Mesenchymal stem cell (in vitro differentiated cells and primary cell): ENCODE data around the gene PLXNA1.

ENCODE experiments used
- DNase-seq: peaks from one replicate; pipeline ENCODE4 v3.0.0-alpha.2; 2013
- H2AFZ ChIP-seq: one replicate; pipeline ENCODE4 v1.6.1; 2013; ENCODE audit warnings: low read depth, mild to moderate bottlenecking, control low read depth, inconsistent platforms, low read length, moderate library complexity
- H2AK5ac ChIP-seq: 2 replicates; pipeline ENCODE4 v1.6.1; 2013; ENCODE audit warnings: low read length, moderate library complexity, mild to moderate bottlenecking, inconsistent platforms; ENCODE audit not compliant: severe bottlenecking
- H2BK120ac ChIP-seq: one replicate; pipeline ENCODE4 v1.6.1; 2013; ENCODE audit warnings: low read depth, mild to moderate bottlenecking, inconsistent platforms, low read length, moderate library complexity
- H2BK12ac ChIP-seq, 2 experiments: one replicate each; pipeline ENCODE4 v1.6.1; 2013; ENCODE audit warnings: inconsistent platforms in 2 of 2, low read length in 2 of 2, mild to moderate bottlenecking in 2 of 2, moderate library complexity in 2 of 2, control low read depth in 1 of 2
- H2BK15ac ChIP-seq: one replicate; pipeline ENCODE4 v1.6.1; 2013; ENCODE audit warnings: mild to moderate bottlenecking, low read depth, inconsistent platforms; ENCODE audit not compliant: poor library complexity, severe bottlenecking
- H2BK5ac ChIP-seq: 2 replicates; pipeline ENCODE4 v1.6.1; 2013; ENCODE audit warnings: low read depth, mild to moderate bottlenecking, low read length, control low read depth, inconsistent platforms; ENCODE audit not compliant: poor library complexity, severe bottlenecking
- H3K14ac ChIP-seq, 2 experiments: one replicate each; pipeline ENCODE4 v1.6.1; 2013; ENCODE audit warnings: inconsistent platforms in 2 of 2, low read length in 2 of 2, control low read depth in 1 of 2, mild to moderate bottlenecking in 1 of 2, moderate library complexity in 1 of 2
- H3K18ac ChIP-seq, 2 experiments: one replicate each; pipeline ENCODE4 v1.6.1; 2013; ENCODE audit warnings: inconsistent platforms in 2 of 2, low read length in 2 of 2, control low read depth in 1 of 2, low read depth in 1 of 2, mild to moderate bottlenecking in 1 of 2
- H3K23ac ChIP-seq, 2 experiments: one replicate each; pipeline ENCODE4 v1.6.1; 2013; ENCODE audit warnings: inconsistent platforms in 2 of 2, low read length in 2 of 2, mild to moderate bottlenecking in 2 of 2, moderate library complexity in 2 of 2, control low read depth in 1 of 2
- H3K27ac ChIP-seq: 2 replicates; pipeline ENCODE4 v1.5.1; 2013; ENCODE audit warnings: mild to moderate bottlenecking, moderate library complexity, low read length, control low read depth, inconsistent platforms; ENCODE audit not compliant: poor library complexity, severe bottlenecking
- H3K27me3 ChIP-seq, 2 experiments: 2 replicates each; pipeline versions ENCODE4 v1.6.1 to v1.7.0; 2013; ENCODE audit warnings: low read length in 2 of 2, mild to moderate bottlenecking in 2 of 2, moderate library complexity in 2 of 2, control low read depth in 1 of 2, inconsistent platforms in 1 of 2; ENCODE audit not compliant: control insufficient read depth in 1 of 2, insufficient read depth in 1 of 2
- H3K36me3 ChIP-seq, 2 experiments: 2 replicates each; pipeline versions ENCODE4 v1.6.1 to v1.7.0; 2013; ENCODE audit warnings: low read length in 2 of 2, control low read depth in 1 of 2, inconsistent platforms in 1 of 2, low read depth in 1 of 2, mild to moderate bottlenecking in 1 of 2; ENCODE audit not compliant: insufficient read depth in 2 of 2, control insufficient read depth in 1 of 2
- H3K4ac ChIP-seq, 2 experiments: one replicate each; pipeline ENCODE4 v1.6.1; 2013; ENCODE audit warnings: inconsistent platforms in 2 of 2, low read length in 2 of 2, mild to moderate bottlenecking in 2 of 2, moderate library complexity in 2 of 2, control low read depth in 1 of 2, low read depth in 1 of 2
- H3K4me1 ChIP-seq: 2 replicates; pipeline ENCODE4 v1.6.1; 2013; ENCODE audit warnings: low read depth, low read length, control low read depth; ENCODE audit not compliant: control insufficient read depth, insufficient read depth
- H3K4me2 ChIP-seq: 2 replicates; pipeline ENCODE4 v1.6.1; 2013; ENCODE audit warnings: low read length, mild to moderate bottlenecking, inconsistent platforms; ENCODE audit not compliant: poor library complexity, severe bottlenecking
- H3K4me3 ChIP-seq, 2 experiments: 2 replicates each; pipeline versions ENCODE4 v1.5.1 to v1.7.0; 2013; ENCODE audit warnings: low read length in 2 of 2, mild to moderate bottlenecking in 2 of 2, control low read depth in 1 of 2, low read depth in 1 of 2; ENCODE audit not compliant: insufficient read depth in 1 of 2
- H3K79me1 ChIP-seq: replicated peaks from 2 replicates; pipeline ENCODE4 v1.6.1; 2013; ENCODE audit warnings: mild to moderate bottlenecking, control low read depth, low read length, inconsistent platforms; ENCODE audit not compliant: poor library complexity, severe bottlenecking
- H3K9ac ChIP-seq: 2 replicates; pipeline ENCODE4 v1.7.0; 2013; ENCODE audit warnings: mild to moderate bottlenecking, low read length, moderate library complexity
- H3K9me3 ChIP-seq: 2 replicates; pipeline ENCODE4 v1.7.0; 2013; ENCODE audit warnings: mild to moderate bottlenecking, low read length; ENCODE audit not compliant: control insufficient read depth
- H4K8ac ChIP-seq: one replicate; pipeline ENCODE4 v1.6.1; 2013; ENCODE audit warnings: inconsistent platforms, mild to moderate bottlenecking, low read length, moderate library complexity
- H4K91ac ChIP-seq: one replicate; pipeline ENCODE4 v1.6.1; 2013; ENCODE audit warnings: mild to moderate bottlenecking, low read length, inconsistent platforms
- WGBS: methylation state at CpG from one replicate; pipeline ENCODE4 v1.1.7; 2013; ENCODE audit warnings: mixed read lengths; 5-methylcytosine and 5-hydroxymethylcytosine counted together

The PLXNA1 gene

GRCh38 chr3:127016461-127016860 is 33.5 kb downstream of the PLXNA1 start:
- no peak overlapping the region for H2BK5ac ChIP-seq
- no peak overlapping the region for H3K4me2 ChIP-seq
- no peak overlapping the region for H2AFZ ChIP-seq
- H3K23ac ChIP-seq: no peak overlapping the region
- H3K14ac ChIP-seq: no peak overlapping the region
- H3K27ac ChIP-seq: no peak overlapping the region
- H3K27me3 ChIP-seq: no peaks in the 10 kb centered on the region
- H2BK15ac ChIP-seq: no peak overlapping the region
- 93% methylated on average over 15 of the region's 15 CpGs for WGBS
- H3K18ac ChIP-seq: no peak overlapping the region
- peaks cover 56% of the 10 kb centered on the region for H3K79me1 ChIP-seq
- H2BK12ac ChIP-seq: no peak overlapping the region
- peaks cover 91 to 98% of the 10 kb centered on the region in 2 experiments for H3K36me3 ChIP-seq
- H2BK120ac ChIP-seq: no peak overlapping the region
- H3K4me3 ChIP-seq: no peak overlapping the region
- H4K8ac ChIP-seq: no peak overlapping the region
- DNase-seq: no peak
- H3K4me1 ChIP-seq: peaks cover 30% of the 10 kb centered on the region
- no peak overlapping the region for H3K4ac ChIP-seq
- H3K9me3 ChIP-seq: no peaks in the 10 kb centered on the region
- no peak overlapping the region for H3K9ac ChIP-seq
- H4K91ac ChIP-seq: no peak overlapping the region
- H2AK5ac ChIP-seq: no peak overlapping the region

- Histone ChIP-seq H2BK15ac (no peak overlapping the region), H3K18ac (no peak overlapping the region), H3K23ac (no peak overlapping the region), H4K8ac (no peak overlapping the region), H2BK120ac (no peak overlapping the region), H3K27me3 (no peaks in the 10 kb centered on the region), H2BK5ac (no peak overlapping the region), H3K36me3 (peaks cover 93 to 98% of the 10 kb centered on the region in 2 experiments), H2AK5ac (no peak overlapping the region), H3K27ac (no peak overlapping the region), H3K4ac (no peak overlapping the region), H3K4me1 (peaks cover 23% of the 10 kb centered on the region), H3K9me3 (no peaks in the 10 kb centered on the region), H3K79me1 (peaks cover 52% of the 10 kb centered on the region), H2AFZ (no peak overlapping the region), H3K14ac (no peak overlapping the region), H4K91ac (peak overlapping the region; percentile 16), H3K9ac (no peak overlapping the region), H2BK12ac (no peak overlapping the region), H3K4me3 (no peak overlapping the region), H3K4me2 (no peak overlapping the region)
- no peak for DNase-seq
- 98% methylated on average over 16 of the region's 16 CpGs for WGBS
These were observed 34.3 kb downstream of the PLXNA1 start for GRCh38 chr3:127017229-127017628.

GRCh38 chr3:127017781-127018180 is 34.9 kb downstream of the PLXNA1 start:
- Histone ChIP-seq H3K27ac (no peak overlapping the region), H3K79me1 (peaks cover 48% of the 10 kb centered on the region), H3K4me1 (peaks cover 22% of the 10 kb centered on the region), H2AK5ac (no peak overlapping the region), H2AFZ (no peak overlapping the region), H2BK5ac (no peak overlapping the region), H3K14ac (no peak overlapping the region), H3K36me3 (peaks cover 93 to 98% of the 10 kb centered on the region in 2 experiments), H3K4ac (no peak overlapping the region), H3K27me3 (no peaks in the 10 kb centered on the region), H2BK12ac (no peak overlapping the region), H2BK15ac (no peak overlapping the region), H3K4me3 (no peak overlapping the region), H3K18ac (peak overlapping the region in 1 of 2 experiments; percentile 23), H2BK120ac (no peak overlapping the region), H3K9me3 (no peaks in the 10 kb centered on the region), H3K23ac (no peak overlapping the region), H3K4me2 (no peak overlapping the region), H4K91ac (peak overlapping the region; percentile 16), H4K8ac (no peak overlapping the region), H3K9ac (no peak overlapping the region)
- WGBS: 97% methylated on average over 17 of the region's 17 CpGs
- no peak for DNase-seq

GRCh38 chr3:127018306-127018828 is 35.5 kb downstream of the PLXNA1 start:
- H2BK12ac ChIP-seq: no peak overlapping the region
- H2AK5ac ChIP-seq: no peak overlapping the region
- H3K23ac ChIP-seq: no peak overlapping the region
- no peak overlapping the region for H2AFZ ChIP-seq
- H3K4me3 ChIP-seq: no peak overlapping the region
- no peak overlapping the region for H2BK15ac ChIP-seq
- H3K14ac ChIP-seq: peak overlapping the region in 1 of 2 experiments; percentile 42
- no peak overlapping the region for H3K27ac ChIP-seq
- peaks cover 45% of the 10 kb centered on the region for H3K79me1 ChIP-seq
- H4K8ac ChIP-seq: no peak overlapping the region
- peaks cover 94 to 98% of the 10 kb centered on the region in 2 experiments for H3K36me3 ChIP-seq
- H2BK5ac ChIP-seq: no peak overlapping the region
- no peak for DNase-seq
- H3K9me3 ChIP-seq: no peaks in the 10 kb centered on the region
- no peaks in the 10 kb centered on the region for H3K27me3 ChIP-seq
- H3K9ac ChIP-seq: no peak overlapping the region
- H3K18ac ChIP-seq: no peak overlapping the region
- H3K4me1 ChIP-seq: peaks cover 20% of the 10 kb centered on the region
- H2BK120ac ChIP-seq: no peak overlapping the region
- H4K91ac ChIP-seq: no peak overlapping the region
- no peak overlapping the region for H3K4ac ChIP-seq
- 96% methylated on average over 20 of the region's 20 CpGs for WGBS
- no peak overlapping the region for H3K4me2 ChIP-seq
